ENCODE data around the gene GSTCD.

- TF ChIP-seq CTCF (IDR thresholded peaks at IDR 0.05), result no peak
- TF ChIP-seq EZH2phosphoT487 (IDR thresholded peaks at IDR 0.05), result no peak
Measured at GRCh38 chr4:105840426-105841174, 132.0 kb downstream of the GSTCD start.

Data from neural progenitor cell (in vitro differentiated cells).